Smooth muscle cell of bladder (primary cell): ENCODE results near the gene TASP1. TPM values are rescaled to one million over a fixed set of nuclear protein-coding genes. Genes with fewer than 3 reads are reported as not detected.

Experiments
- total RNA-seq: library from RNA; depleted of rRNA; stranded (reverse); fragments of >200 nt; gene quantifications from 2 replicates; pipeline ENCODE4 v1.2.3, GENCODE V29; 2014

TASP1 gene, protein sequence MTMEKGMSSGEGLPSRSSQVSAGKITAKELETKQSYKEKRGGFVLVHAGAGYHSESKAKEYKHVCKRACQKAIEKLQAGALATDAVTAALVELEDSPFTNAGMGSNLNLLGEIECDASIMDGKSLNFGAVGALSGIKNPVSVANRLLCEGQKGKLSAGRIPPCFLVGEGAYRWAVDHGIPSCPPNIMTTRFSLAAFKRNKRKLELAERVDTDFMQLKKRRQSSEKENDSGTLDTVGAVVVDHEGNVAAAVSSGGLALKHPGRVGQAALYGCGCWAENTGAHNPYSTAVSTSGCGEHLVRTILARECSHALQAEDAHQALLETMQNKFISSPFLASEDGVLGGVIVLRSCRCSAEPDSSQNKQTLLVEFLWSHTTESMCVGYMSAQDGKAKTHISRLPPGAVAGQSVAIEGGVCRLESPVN
- total RNA-seq = 7.1 and 7.6 TPM in 2 replicates

DNA sequence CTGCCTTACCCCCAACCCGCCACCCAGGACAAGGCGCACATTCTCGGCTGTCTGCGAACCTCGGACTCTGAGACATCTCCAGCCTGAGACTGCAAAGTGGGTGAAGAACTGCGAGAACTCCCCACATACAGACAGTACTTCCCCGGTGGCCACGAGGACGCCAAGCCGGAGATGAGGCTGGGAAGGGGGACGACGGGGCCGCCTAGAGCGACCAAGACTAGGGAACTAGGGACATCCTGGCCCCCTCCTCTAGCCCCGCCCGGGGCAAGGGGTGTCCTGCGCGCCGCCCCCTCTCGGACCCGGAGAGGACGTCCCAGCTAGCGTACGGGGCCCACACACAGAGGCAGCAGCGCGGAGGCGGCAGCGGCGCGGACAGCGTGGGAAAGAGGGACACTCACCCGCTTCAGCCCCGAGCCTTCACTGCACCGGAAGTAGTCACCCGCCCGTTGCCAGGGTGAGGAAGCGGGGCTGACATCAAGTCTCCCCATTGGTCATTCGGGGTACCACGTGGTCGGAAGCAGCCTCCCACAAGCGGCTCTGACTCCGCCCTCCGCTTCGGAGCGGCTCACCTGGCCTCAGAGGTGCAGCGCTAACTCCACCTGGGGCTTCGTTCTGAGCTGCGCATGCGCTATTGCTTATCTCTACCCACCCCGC lies at the start of gene TASP1:
TSS of gene TASP1 (minus strand) at position 437 of the 654 bp plus-strand sequence. CDS start 8,854 bp downstream, outside the sequence.

Other genes starting within 250 kb of the TASP1 start
- 10.2 and 17.0 TPM in 2 replicates for gene ESF1, start 146.0 kb upstream of the TASP1 start, total RNA-seq
- gene NDUFAF5, start 146.1 kb upstream of the TASP1 start, total RNA-seq = 10.8 and 14.7 TPM in 2 replicates